HG02642 (cell line): ENCODE data around the gene SHISA6.

ENCODE experiments used
- ATAC-seq: cut with Tn5 transposase; IDR thresholded peaks from one replicate; pipeline ENCODE4 v1.9.1; 2021; ENCODE audit warnings: mild to moderate bottlenecking; ENCODE audit not compliant: unreplicated experiment, poor library complexity

Gene SHISA6

GRCh38 chr17:11561702-11562101 lies 320.7 kb downstream of the SHISA6 start:
- ATAC-seq = no peak

- ATAC-seq = no peak
Measured at GRCh38 chr17:11564589-11565380, 323.8 kb downstream of the SHISA6 start.

- ATAC-seq = no peak
Measured at GRCh38 chr17:11565591-11565990, 324.6 kb downstream of the SHISA6 start.

- no peak for ATAC-seq
Measured at GRCh38 chr17:11578998-11579397, 338.0 kb downstream of the SHISA6 start.

- ATAC-seq = no peak
Measured at GRCh38 chr17:11580677-11581076, 339.7 kb downstream of the SHISA6 start.

- ATAC-seq = no peak
Measured at GRCh38 chr17:11582217-11582616, 341.2 kb downstream of the SHISA6 start.

- no peak for ATAC-seq
Measured at GRCh38 chr17:11583306-11583992, 342.4 kb downstream of the SHISA6 start.

GRCh38 chr17:11589716-11590115 lies 348.7 kb downstream of the SHISA6 start:
- ATAC-seq = no peak

GRCh38 chr17:11598274-11599221 lies 357.5 kb downstream of the SHISA6 start, which contains the start of gene DNAH9:
TSS of gene DNAH9 (plus strand) at chr17:11598470. CDS start at chr17:11598499, 29 bp downstream.
- no peak for ATAC-seq

GRCh38 chr17:11601661-11602060 lies 360.6 kb downstream of the SHISA6 start:
- no peak for ATAC-seq

GRCh38 chr17:11608396-11608795 lies 367.4 kb downstream of the SHISA6 start:
- no peak for ATAC-seq

- ATAC-seq = no peak
Measured at GRCh38 chr17:11610999-11611566, 370.1 kb downstream of the SHISA6 start.

GRCh38 chr17:11612956-11613355 lies 371.9 kb downstream of the SHISA6 start:
- ATAC-seq = no peak
